Astrocyte (in vitro differentiated cells and primary cell): Measurements from ENCODE around the gene S100G.
"Not testable (repeated sequence)": the region's sequence is repeated elsewhere in the genome, so short reads cannot be mapped to it uniquely, and the experiment has no call there.

ENCODE experiments used
- EZH2 ChIP-seq: IDR thresholded peaks from 2 replicates; pipeline ENCODE4 v1.6.1; 2012; ENCODE audit warnings: mild to moderate bottlenecking, low read length, inconsistent platforms; ENCODE audit not compliant: insufficient read depth
- TF ChIP-seq, protein P1 (sequence below): IDR thresholded peaks from 2 replicates; pipeline ENCODE4 v1.5.1; 2011; ENCODE audit warnings: low read depth, mild to moderate bottlenecking, inconsistent platforms, low read length, moderate library complexity; ENCODE audit not compliant: insufficient read depth

DNA sequence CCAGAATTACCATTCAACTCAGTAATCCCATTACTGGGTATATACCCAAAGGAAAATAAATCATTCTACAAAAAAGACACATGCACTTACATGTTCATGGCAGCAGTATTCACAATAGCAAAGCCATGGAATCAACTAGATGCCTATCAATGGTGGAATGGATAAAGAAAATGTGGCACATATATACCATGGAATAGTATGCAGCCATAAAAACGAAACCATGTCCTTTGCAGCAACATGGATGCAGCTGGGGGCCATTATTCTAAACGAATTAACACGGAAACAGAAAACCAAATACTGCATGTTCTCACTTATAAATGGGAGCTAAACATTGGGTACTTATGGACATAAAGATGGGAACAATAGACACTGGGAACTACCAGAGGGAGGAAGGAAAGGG is 39.3 kb upstream of the S100G start:
- TF ChIP-seq, protein P1, sequence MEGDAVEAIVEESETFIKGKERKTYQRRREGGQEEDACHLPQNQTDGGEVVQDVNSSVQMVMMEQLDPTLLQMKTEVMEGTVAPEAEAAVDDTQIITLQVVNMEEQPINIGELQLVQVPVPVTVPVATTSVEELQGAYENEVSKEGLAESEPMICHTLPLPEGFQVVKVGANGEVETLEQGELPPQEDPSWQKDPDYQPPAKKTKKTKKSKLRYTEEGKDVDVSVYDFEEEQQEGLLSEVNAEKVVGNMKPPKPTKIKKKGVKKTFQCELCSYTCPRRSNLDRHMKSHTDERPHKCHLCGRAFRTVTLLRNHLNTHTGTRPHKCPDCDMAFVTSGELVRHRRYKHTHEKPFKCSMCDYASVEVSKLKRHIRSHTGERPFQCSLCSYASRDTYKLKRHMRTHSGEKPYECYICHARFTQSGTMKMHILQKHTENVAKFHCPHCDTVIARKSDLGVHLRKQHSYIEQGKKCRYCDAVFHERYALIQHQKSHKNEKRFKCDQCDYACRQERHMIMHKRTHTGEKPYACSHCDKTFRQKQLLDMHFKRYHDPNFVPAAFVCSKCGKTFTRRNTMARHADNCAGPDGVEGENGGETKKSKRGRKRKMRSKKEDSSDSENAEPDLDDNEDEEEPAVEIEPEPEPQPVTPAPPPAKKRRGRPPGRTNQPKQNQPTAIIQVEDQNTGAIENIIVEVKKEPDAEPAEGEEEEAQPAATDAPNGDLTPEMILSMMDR = not testable (repeated sequence)
- not testable (repeated sequence) for TF ChIP-seq EZH2
